Measurements from ENCODE around the gene NALCN.

Gene NALCN

GRCh38 chr13:101300531-101300930 is 115.8 kb downstream of the NALCN start:
- no peak for TF ChIP-seq GATA2 (IDR thresholded peaks at IDR 0.05; ENCODE audit: low read depth, low read length)
- no peak for TF ChIP-seq GATA3 (IDR thresholded peaks at IDR 0.05; ENCODE audit: low read depth, low read length)

DNA sequence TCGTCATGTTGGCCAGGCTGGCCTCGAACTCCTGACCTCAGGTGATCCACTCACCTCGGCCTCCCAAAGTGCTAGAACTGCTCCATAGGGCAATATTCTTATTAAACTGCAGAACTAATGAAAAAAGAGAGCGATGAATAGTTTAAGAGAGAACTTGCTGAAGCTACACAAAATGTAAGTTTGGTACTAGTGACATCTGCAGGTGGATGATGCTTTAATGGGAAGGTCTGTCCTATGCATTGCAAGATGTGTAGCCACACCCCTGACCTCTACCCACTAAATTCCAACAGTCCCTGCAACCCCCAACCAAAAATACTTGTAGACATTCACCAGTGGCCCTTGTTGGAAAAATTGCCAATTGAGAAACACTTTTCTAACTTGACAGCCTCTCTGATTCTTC is 117.8 kb downstream of the NALCN start:
- TF ChIP-seq GATA3 (IDR thresholded peaks at IDR 0.05; ENCODE audit: low read depth, low read length) (no peak), GATA2 (IDR thresholded peaks at IDR 0.05; ENCODE audit: low read depth, low read length) (no peak)

DNA sequence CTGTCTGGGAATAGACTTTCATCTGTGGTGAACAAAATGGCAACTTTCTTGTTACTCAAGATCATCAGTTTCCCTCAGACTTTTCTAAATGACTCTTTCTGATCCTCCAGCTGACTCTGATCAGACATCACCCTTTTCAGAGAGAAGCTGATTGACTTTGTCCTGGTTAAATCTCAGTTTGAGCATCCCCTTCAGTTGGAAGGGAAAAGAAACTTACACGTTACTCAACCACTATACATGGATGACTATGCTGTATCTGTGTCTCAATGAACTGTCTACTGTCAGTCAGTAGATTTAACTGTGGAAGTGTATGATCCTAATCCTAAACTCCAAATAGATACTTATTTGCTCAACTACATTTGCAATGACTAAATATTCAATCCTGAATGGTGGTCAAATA is 118.5 kb downstream of the NALCN start:
- TF ChIP-seq GATA3 (IDR thresholded peaks at IDR 0.05; ENCODE audit: low read depth, low read length) (no peak), GATA2 (IDR thresholded peaks at IDR 0.05; ENCODE audit: low read depth, low read length) (no peak)

GRCh38 chr13:101292711-101293110 is 123.6 kb downstream of the NALCN start:
- TF ChIP-seq GATA2 (IDR thresholded peaks at IDR 0.05; ENCODE audit: low read depth, low read length): no peak
- no peak for TF ChIP-seq GATA3 (IDR thresholded peaks at IDR 0.05; ENCODE audit: low read depth, low read length)

DNA sequence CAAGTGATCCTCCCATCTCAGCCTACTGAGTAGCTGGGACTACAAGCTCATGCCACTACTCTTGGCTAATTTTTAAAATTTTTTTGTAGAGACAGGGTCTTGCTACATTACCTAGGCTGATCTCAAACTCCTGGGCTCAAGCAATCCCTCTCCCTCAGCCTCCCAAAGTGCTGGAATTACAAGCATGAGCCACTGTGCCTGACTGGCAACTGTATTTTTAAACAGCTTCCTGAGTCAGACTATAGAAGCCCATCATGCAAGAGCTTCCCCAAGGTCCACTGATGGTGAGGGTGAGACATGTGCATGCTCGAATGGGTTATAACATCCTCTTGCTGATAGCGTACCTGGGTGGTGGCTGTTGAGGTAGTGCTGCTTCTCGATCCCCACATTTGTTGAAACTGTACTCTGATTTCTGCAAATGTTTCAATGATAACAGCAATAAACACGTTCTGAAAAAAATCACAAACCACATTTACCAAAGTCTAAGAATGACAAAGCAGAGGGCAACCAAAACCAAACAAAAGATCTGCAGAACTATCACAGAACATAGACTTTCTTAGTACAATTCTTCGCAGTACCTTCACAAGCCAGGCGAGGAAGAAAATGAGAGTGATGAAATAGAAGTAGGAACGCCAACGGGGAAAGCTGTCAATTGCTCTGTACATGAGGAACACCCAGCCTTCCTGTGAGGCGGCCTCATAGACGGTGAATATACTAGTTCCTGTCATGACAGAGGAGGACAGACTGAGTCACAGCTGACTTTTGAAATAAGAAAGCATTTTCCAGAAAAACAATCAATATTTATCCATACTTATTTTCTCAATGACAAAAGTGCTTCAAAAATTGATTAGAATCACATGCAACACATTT is 124.4 kb downstream of the NALCN start:
- TF ChIP-seq GATA3 (IDR thresholded peaks at IDR 0.05; ENCODE audit: low read depth, low read length) (no peak), GATA2 (IDR thresholded peaks at IDR 0.05; ENCODE audit: low read depth, low read length) (no peak)

DNA sequence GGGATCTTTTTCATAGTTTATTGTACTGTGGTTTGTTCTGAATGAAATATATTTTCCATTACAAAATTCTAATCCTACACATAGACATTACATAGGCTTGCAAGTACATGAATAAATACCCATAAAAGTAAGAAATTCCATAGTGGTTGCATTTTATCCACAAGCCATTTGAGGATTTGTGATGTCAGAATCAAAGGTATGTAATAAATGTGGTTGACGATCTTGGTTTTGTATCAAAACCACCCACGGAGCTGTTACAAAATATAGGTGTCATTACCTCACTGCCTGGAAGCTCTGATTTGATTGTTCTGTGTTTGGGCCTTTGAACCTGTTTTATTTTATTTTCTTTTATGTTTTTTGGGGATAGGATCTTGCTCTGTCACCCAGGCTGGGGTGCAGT is 125.1 kb downstream of the NALCN start:
- TF ChIP-seq GATA3 (IDR thresholded peaks at IDR 0.05; ENCODE audit: low read depth, low read length) (no peak), GATA2 (IDR thresholded peaks at IDR 0.05; ENCODE audit: low read depth, low read length) (no peak)

DNA sequence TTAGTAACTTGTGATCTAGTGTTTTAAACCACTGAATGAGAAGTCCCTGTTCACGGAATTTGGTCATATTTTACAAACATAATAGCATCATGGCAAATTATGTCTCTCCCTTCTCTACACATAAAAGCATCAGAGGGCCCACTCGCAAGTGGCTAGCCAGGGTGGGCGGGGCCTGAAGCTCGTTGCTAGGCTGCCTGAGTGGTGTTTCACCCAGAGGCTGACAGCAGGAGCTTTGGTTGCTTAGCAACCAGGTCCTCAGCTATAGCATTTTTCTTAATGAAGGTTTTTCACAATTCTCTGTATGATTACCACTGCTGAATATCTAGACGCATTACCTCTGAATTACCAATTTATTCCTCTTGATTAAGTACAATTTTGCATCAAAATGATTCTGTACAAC is 126.5 kb downstream of the NALCN start:
- TF ChIP-seq GATA2 (IDR thresholded peaks at IDR 0.05; ENCODE audit: low read depth, low read length) (no peak), GATA3 (IDR thresholded peaks at IDR 0.05; ENCODE audit: low read depth, low read length) (no peak)

DNA sequence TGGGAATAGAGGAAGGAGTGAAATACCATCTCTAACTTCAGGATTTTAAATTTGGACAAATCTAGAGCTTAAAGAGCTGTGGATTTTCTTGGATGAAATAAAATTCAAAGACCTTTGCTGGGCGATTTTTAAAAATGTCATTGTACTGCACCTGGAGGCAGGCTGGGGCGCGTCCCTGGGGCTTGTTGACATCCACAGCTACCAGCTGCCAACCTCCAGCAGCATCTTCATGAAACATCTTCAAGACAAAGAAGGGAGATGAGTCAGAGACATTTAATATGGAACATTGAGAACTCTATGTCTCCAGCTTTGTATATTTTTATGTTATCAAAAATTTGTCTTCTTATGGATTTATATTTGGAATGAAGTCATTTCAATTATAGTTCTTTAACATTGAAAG is 132.5 kb downstream of the NALCN start:
- TF ChIP-seq GATA2 (IDR thresholded peaks at IDR 0.05; ENCODE audit: low read depth, low read length) (no peak), GATA3 (IDR thresholded peaks at IDR 0.05; ENCODE audit: low read depth, low read length) (no peak)

DNA sequence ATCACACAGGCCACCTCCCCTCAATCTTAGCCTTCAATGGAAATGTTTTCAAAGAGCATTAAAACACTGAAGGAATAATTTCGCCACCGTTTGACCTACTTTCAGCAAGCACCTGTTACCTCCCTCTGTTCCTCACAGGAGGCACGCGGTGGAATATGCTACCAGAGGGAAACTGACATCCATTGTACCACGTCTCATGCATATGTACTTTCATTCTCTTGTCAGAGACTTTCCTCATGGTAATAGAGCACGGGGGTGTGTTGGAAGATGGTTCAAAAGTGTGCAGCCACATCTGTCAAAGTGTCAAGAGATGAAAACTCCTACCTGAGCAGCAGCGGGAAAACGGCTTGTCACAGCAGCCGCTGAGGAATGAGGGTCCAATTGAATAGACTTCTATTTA is 143.4 kb downstream of the NALCN start:
- TF ChIP-seq GATA2 (IDR thresholded peaks at IDR 0.05; ENCODE audit: low read depth, low read length): no peak
- no peak for TF ChIP-seq GATA3 (IDR thresholded peaks at IDR 0.05; ENCODE audit: low read depth, low read length)

- TF ChIP-seq GATA3 (IDR thresholded peaks at IDR 0.05; ENCODE audit: low read depth, low read length): no peak
- no peak for TF ChIP-seq GATA2 (IDR thresholded peaks at IDR 0.05; ENCODE audit: low read depth, low read length)
These were observed 144.5 kb downstream of the NALCN start for GRCh38 chr13:101271681-101272245.

DNA sequence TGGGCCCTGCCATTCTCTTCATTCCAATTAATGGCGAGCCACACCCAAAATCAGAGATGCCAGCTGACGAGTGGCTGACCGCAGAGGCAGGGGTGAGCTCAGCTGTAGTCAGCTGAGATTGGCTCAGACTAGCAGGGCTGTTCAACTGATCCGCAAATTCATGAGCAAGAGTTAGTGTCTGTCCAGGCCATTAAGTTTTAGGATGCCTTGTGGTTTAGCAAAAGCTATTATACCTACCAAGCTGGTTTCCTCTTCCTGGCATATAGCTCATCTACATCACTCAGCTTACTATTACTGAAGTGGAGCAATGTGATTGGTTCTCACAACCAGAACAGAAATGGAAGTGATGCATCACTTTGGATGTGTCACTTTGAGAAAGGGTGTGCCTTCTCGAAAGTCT is 148.7 kb downstream of the NALCN start:
- TF ChIP-seq GATA3 (IDR thresholded peaks at IDR 0.05; ENCODE audit: low read depth, low read length) (no peak), GATA2 (IDR thresholded peaks at IDR 0.05; ENCODE audit: low read depth, low read length) (no peak)

DNA sequence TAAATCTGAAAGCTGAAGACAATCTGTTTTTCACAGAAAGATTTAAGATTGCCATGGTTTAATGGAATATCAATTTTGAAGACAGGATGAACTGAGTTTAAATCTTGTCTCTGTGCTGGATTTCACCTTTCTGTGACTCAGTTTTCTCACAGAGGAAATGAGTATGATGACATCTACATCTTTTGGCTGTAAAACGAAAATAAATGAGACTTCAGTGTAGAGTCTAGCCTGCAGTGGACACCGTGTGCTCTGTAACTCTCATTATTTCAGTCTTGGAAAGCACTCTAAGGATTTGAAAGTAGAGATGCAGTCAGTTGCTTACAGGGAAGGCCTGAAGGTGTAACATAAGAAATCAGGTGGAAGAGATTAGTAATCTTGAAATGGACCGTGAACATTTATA is 150.4 kb downstream of the NALCN start:
- no peak for TF ChIP-seq GATA3 (IDR thresholded peaks at IDR 0.05; ENCODE audit: low read depth, low read length)
- TF ChIP-seq GATA2 (IDR thresholded peaks at IDR 0.05; ENCODE audit: low read depth, low read length): no peak

DNA sequence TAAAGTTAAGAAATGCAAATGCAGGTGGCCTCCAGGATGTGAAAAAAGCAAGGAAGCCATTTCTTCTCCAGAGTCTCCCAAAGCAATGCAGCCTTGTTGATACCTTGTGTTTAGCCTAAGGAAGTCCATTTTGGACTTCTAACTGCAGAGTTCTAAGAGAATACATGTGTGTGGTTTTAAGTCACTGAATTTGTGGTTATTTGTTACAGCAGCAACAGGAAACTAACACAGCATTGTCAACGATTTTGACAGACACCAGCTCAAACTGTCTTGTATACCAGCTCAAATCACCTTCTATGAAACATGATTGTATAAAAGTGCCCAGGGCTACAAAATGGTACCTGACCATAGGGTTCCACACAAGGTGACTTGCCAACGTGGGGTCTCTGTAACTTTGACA is 151.4 kb downstream of the NALCN start:
- TF ChIP-seq GATA2 (IDR thresholded peaks at IDR 0.05; ENCODE audit: low read depth, low read length): no peak
- no peak for TF ChIP-seq GATA3 (IDR thresholded peaks at IDR 0.05; ENCODE audit: low read depth, low read length)

- TF ChIP-seq GATA3 (IDR thresholded peaks at IDR 0.05; ENCODE audit: low read depth, low read length): no peak
- TF ChIP-seq GATA2 (IDR thresholded peaks at IDR 0.05; ENCODE audit: low read depth, low read length): no peak
These were observed 154.0 kb downstream of the NALCN start for GRCh38 chr13:101262306-101262705.

- TF ChIP-seq GATA3 (IDR thresholded peaks at IDR 0.05; ENCODE audit: low read depth, low read length) (no peak), GATA2 (IDR thresholded peaks at IDR 0.05; ENCODE audit: low read depth, low read length) (no peak)
These were observed 157.8 kb downstream of the NALCN start for GRCh38 chr13:101258509-101258908.
